Right renal cortex interstitium (tissue), 3 donors: ENCODE measurements around the gene RS1. TPM values are rescaled to one million over a fixed set of nuclear protein-coding genes. Genes with fewer than 3 reads are reported as not detected.

Experiments used
- DNase-seq, 3 donors: peaks; one replicate each; pipeline ENCODE4 v3.0.0-alpha.2; 2013; ENCODE audit warnings: low read depth in 3 of 3, low spot score in 2 of 3
- polyA plus RNA-seq, 3 donors: library from polyadenylated mRNA; unstranded; fragments of 120-200 nt; gene quantifications; one replicate each; pipeline ENCODE4 v1.2.1, GENCODE V29; 2013; ENCODE audit not compliant: insufficient read length in 3 of 3

Gene RS1
- polyA plus RNA-seq, 3 donors: 0.08 to 0.16 TPM; not detected in 1

- no peak for DNase-seq
Observed at GRCh38 chrX:18613930-18614639, 57.8 kb downstream of the RS1 start.

- no peak for DNase-seq
Observed at GRCh38 chrX:18607966-18608365, 63.9 kb downstream of the RS1 start.

GRCh38 chrX:18598413-18598812 lies 73.5 kb downstream of the RS1 start:
- no peak for DNase-seq

GRCh38 chrX:18596096-18596495 lies 75.8 kb downstream of the RS1 start:
- no peak for DNase-seq

- DNase-seq: no peak
Observed at GRCh38 chrX:18594079-18594478, 77.8 kb downstream of the RS1 start.

- DNase-seq: no peak
Observed at GRCh38 chrX:18591834-18592233, 80.1 kb downstream of the RS1 start.

Other genes starting within 250 kb of the RS1 start
- 10 to 100 TPM; 13.6 to 14.5 (median 14.2) TPM for gene CDKL5, start 246.5 kb downstream of the RS1 start, polyA plus RNA-seq
- under 1 TPM; 0.43 to 0.58 (median 0.49) TPM for gene PPEF1, start 35.5 kb upstream of the RS1 start, polyA plus RNA-seq